ENCODE results near the gene CRISP3. TPM values are rescaled to one million over a fixed set of nuclear protein-coding genes. Genes with fewer than 3 reads are reported as not detected.

Gene CRISP3
- total and polyA plus RNA-seq, 2 of the 8 experiments (the other 6 are each of a cell fraction or from before 2014, with no cell fraction given): not detected

- TF ChIP-seq CHD1 (IDR thresholded peaks at IDR 0.05; ENCODE audit: low read depth, low read length) (no peak), POLR2AphosphoS5 (IDR thresholded peaks at IDR 0.05; ENCODE audit: low read depth, low read length) (no peak), SIRT6 (IDR thresholded peaks at IDR 0.05; ENCODE audit: low read length) (no peak), KDM1A (IDR thresholded peaks at IDR 0.05; ENCODE audit: borderline replicate concordance, low read length) (no peak), SAP30 (IDR thresholded peaks at IDR 0.05; ENCODE audit: insufficient read depth, insufficient replicate concordance, low read length) (no peak), TAF1 (IDR thresholded peaks at IDR 0.05; ENCODE audit: low read depth, low read length) (no peak), SIX5 (IDR thresholded peaks at IDR 0.05; ENCODE audit: low read depth, low read length) (no peak), RFX5 (IDR thresholded peaks at IDR 0.05; ENCODE audit: borderline replicate concordance, low read depth, low read length) (no peak), SP1 (IDR thresholded peaks at IDR 0.05; ENCODE audit: low read depth, low read length) (no peak), SP4 (IDR thresholded peaks at IDR 0.05; ENCODE audit: low read length) (no peak), MAX (IDR thresholded peaks at IDR 0.05) (peak; percentile 70), CREB1 (IDR thresholded peaks at IDR 0.05) (peak; percentile 47; the same call in 1 of the 2 replicates), SIN3A (conservative IDR thresholded peaks at IDR 0.05 in 1 of 2, IDR thresholded peaks at IDR 0.05 in 1 of 2; ENCODE audit: low read depth in 1 of 2, low read length in 2 of 2) (no peak), MAFK (IDR thresholded peaks at IDR 0.05; ENCODE audit: low read depth, low read length) (no peak)
Observed at GRCh38 chr6:49713346-49713745, 30.8 kb downstream of the CRISP3 start, which contains the start of gene CRISP2 (continued).

All from H1 (cell line).